ENCODE measurements around the gene DNM3. TPM values are rescaled to one million over a fixed set of nuclear protein-coding genes. Genes with fewer than 3 reads are reported as not detected.

DNM3 gene
- total and polyA plus RNA-seq, 10 of the 15 experiments (the other 5 are each of a cell fraction or from before 2014, with no cell fraction given): 0.03 to 1.5 (median 0.08) TPM; not detected in 3

DNA sequence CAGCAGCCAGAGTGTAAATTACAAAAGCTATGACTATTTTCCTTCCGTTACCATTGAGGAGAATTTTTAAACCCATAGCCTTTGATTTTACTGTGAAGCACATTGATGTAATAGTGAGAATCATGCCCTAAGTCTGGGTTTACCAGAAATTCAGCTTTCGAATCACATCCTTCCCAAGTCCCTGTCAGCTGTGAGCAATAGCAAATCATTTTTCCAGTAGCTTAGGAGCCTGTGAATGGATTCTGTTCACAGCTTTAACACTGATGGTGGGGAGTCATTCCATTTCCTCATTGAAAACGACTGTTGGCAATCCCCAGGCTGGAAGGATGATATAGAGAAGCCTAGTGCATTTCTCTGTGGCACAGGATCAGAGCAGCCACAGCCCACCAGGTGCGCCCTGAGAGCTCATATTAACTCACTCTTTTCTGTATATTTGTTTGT, 497.0 kb downstream of the DNM3 start (continued):
- no peak for TF ChIP-seq PRDM15 (CRISPR knock-in tag; IDR thresholded peaks at IDR 0.05)
- no peak for TF ChIP-seq ZBTB40 (IDR thresholded peaks at IDR 0.05; ENCODE audit: borderline replicate concordance)
- TF ChIP-seq HDAC2 (IDR thresholded peaks at IDR 0.05): no peak
- TF ChIP-seq, protein P1, sequence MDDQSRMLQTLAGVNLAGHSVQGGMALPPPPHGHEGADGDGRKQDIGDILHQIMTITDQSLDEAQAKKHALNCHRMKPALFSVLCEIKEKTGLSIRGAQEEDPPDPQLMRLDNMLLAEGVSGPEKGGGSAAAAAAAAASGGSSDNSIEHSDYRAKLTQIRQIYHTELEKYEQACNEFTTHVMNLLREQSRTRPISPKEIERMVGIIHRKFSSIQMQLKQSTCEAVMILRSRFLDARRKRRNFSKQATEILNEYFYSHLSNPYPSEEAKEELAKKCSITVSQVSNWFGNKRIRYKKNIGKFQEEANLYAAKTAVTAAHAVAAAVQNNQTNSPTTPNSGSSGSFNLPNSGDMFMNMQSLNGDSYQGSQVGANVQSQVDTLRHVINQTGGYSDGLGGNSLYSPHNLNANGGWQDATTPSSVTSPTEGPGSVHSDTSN (IDR thresholded peaks at IDR 0.05; ENCODE audit: insufficient replicate concordance, low read depth, low read length): no peak
- TF ChIP-seq ZZZ3 (IDR thresholded peaks at IDR 0.05; ENCODE audit: control insufficient read depth, insufficient read length, low read depth): no peak
- TF ChIP-seq BCL11A (IDR thresholded peaks at IDR 0.05; ENCODE audit: low read depth, low read length): no peak; the same call in none of the 2 replicates
- TF ChIP-seq, protein P2, sequence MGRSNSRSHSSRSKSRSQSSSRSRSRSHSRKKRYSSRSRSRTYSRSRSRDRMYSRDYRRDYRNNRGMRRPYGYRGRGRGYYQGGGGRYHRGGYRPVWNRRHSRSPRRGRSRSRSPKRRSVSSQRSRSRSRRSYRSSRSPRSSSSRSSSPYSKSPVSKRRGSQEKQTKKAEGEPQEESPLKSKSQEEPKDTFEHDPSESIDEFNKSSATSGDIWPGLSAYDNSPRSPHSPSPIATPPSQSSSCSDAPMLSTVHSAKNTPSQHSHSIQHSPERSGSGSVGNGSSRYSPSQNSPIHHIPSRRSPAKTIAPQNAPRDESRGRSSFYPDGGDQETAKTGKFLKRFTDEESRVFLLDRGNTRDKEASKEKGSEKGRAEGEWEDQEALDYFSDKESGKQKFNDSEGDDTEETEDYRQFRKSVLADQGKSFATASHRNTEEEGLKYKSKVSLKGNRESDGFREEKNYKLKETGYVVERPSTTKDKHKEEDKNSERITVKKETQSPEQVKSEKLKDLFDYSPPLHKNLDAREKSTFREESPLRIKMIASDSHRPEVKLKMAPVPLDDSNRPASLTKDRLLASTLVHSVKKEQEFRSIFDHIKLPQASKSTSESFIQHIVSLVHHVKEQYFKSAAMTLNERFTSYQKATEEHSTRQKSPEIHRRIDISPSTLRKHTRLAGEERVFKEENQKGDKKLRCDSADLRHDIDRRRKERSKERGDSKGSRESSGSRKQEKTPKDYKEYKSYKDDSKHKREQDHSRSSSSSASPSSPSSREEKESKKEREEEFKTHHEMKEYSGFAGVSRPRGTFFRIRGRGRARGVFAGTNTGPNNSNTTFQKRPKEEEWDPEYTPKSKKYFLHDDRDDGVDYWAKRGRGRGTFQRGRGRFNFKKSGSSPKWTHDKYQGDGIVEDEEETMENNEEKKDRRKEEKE (IDR thresholded peaks at IDR 0.05): no peak
- 0 out of 2 replicates have a peak, but pooled peaks have one; percentile 18 for TF ChIP-seq ZNF217 (IDR thresholded peaks at IDR 0.05)
- TF ChIP-seq SMARCA5 (IDR thresholded peaks at IDR 0.05): no peak
- TF ChIP-seq RELA (IDR thresholded peaks at IDR 0.05; ENCODE audit: borderline replicate concordance, partially characterized antibody): no peak
- TF ChIP-seq, protein P3, sequence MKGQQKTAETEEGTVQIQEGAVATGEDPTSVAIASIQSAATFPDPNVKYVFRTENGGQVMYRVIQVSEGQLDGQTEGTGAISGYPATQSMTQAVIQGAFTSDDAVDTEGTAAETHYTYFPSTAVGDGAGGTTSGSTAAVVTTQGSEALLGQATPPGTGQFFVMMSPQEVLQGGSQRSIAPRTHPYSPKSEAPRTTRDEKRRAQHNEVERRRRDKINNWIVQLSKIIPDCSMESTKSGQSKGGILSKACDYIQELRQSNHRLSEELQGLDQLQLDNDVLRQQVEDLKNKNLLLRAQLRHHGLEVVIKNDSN (IDR thresholded peaks at IDR 0.05; ENCODE audit: borderline replicate concordance, extremely low read length, insufficient read depth, low read depth, low read length): no peak
- TF ChIP-seq, protein P4, sequence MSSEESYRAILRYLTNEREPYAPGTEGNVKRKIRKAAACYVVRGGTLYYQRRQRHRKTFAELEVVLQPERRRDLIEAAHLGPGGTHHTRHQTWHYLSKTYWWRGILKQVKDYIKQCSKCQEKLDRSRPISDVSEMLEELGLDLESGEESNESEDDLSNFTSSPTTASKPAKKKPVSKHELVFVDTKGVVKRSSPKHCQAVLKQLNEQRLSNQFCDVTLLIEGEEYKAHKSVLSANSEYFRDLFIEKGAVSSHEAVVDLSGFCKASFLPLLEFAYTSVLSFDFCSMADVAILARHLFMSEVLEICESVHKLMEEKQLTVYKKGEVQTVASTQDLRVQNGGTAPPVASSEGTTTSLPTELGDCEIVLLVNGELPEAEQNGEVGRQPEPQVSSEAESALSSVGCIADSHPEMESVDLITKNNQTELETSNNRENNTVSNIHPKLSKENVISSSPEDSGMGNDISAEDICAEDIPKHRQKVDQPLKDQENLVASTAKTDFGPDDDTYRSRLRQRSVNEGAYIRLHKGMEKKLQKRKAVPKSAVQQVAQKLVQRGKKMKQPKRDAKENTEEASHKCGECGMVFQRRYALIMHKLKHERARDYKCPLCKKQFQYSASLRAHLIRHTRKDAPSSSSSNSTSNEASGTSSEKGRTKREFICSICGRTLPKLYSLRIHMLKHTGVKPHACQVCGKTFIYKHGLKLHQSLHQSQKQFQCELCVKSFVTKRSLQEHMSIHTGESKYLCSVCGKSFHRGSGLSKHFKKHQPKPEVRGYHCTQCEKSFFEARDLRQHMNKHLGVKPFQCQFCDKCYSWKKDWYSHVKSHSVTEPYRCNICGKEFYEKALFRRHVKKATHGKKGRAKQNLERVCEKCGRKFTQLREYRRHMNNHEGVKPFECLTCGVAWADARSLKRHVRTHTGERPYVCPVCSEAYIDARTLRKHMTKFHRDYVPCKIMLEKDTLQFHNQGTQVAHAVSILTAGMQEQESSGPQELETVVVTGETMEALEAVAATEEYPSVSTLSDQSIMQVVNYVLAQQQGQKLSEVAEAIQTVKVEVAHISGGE (CRISPR knock-in tag; IDR thresholded peaks at IDR 0.05): no peak

Measured in GM12878 (cell line).